T-helper 17 cell (primary cell): ENCODE results near the gene AUH. TPM values are rescaled to one million over a fixed set of nuclear protein-coding genes. Genes with fewer than 3 reads are reported as not detected.

Experiments used
- ATAC-seq: fragments of 150-1000 bp; cut with Tn5 transposase; 2 replicates; pipeline ENCODE4 v1.10.0; 2021; ENCODE audit warnings: mild to moderate bottlenecking, moderate library complexity
- DNase-seq, 3 donors: peaks; one replicate each; pipeline versions ENCODE4 v3.0.0 to v3.0.0-alpha.2; 2020 to 2021
- H3K9me3 ChIP-seq: one replicate; pipeline ENCODE4 v1.7.0; 2013; ENCODE audit warnings: low read length, mild to moderate bottlenecking; ENCODE audit not compliant: control insufficient read depth, poor library complexity, severe bottlenecking
- H3K27ac Mint-ChIP-seq: one replicate; pipeline ENCODE4 v1.8.0; 2022; ENCODE audit warnings: mild to moderate bottlenecking, moderate library complexity, mixed read lengths
- H3K27me3 Mint-ChIP-seq: one replicate; pipeline ENCODE4 v1.8.0; 2022; ENCODE audit warnings: mixed read lengths
- H3K36me3 Mint-ChIP-seq: one replicate; pipeline ENCODE4 v1.8.0; 2022; ENCODE audit warnings: low read depth, mixed read lengths
- H3K4me1 Mint-ChIP-seq: one replicate; pipeline ENCODE4 v1.8.0; 2022; ENCODE audit warnings: mild to moderate bottlenecking, mixed read lengths
- H3K4me3 Mint-ChIP-seq: one replicate; pipeline ENCODE4 v1.8.0; 2022; ENCODE audit warnings: mild to moderate bottlenecking, moderate library complexity, mixed read lengths
- total RNA-seq, 4 donors: library from RNA in 2 of 4; stranded (reverse) in 2 of 4; gene quantifications; one replicate each; pipeline ENCODE4 v1.2.3 and lab custom pipeline; 2022 to 2026

Gene AUH
- total RNA-seq, 2 donors from 2014 or later, result 15.2 to 17.2 TPM

DNA sequence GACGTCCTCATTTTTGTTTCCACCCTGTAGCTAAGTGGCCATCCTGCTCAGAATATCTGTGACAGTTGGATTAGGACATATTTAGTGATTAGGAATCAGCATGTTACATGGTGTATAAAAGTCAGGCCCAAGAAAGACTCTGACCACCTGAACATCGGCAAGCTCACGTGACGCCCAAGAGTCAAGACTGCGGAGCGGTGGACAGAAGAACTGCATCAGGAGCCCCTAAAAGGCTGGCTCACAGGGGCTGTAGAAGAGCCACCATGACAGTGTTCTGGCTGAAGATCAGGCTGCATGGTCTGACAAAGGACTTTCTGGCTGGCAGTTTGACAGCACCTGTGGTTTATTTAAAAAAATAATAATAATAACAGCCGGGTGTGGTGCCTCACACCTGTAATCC lies 185.3 kb downstream of the AUH start:
- H3K4me1 Mint-ChIP-seq, result peaks cover 15% of the 10 kb centered on the region

DNA sequence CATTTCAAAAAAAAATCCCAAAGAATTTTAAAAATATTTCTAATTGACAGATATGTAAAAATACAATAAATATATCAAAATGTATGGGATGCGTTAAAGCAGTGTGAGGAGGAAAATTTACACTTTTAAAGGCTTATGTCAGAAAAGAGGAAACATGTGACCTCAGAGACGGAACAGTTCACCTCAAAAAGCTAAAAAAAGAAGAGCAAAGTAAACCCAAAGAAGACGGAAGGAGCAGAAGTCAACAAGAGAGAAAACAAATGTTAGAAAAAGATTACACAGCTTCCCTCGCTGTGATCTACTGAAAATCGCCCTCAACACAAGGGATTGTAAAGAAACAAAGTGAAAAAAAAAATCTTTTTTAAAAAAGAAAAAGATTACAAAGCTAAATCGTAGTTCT lies 186.9 kb downstream of the AUH start:
- Mint-ChIP-seq H3K4me1 (peaks cover 15% of the 10 kb centered on the region), H3K4me3 (no peak overlapping the region), H3K27ac (no peak overlapping the region), H3K36me3 (no peaks in the 10 kb centered on the region), H3K27me3 (no peaks in the 10 kb centered on the region)
- DNase-seq (no peak), ATAC-seq (peak; percentile 50)
- H3K9me3 ChIP-seq, result no peaks in the 10 kb centered on the region

More for the DNA sequence above, 185.3 kb downstream of the AUH start:
- no peak overlapping the region for H3K4me3 Mint-ChIP-seq
- no peaks in the 10 kb centered on the region for H3K36me3 Mint-ChIP-seq
- no peaks in the 10 kb centered on the region for H3K27me3 Mint-ChIP-seq
- no peak overlapping the region for H3K27ac Mint-ChIP-seq
- no peaks in the 10 kb centered on the region for H3K9me3 ChIP-seq
- ATAC-seq, result no peak
- DNase-seq, result no peak

DNA sequence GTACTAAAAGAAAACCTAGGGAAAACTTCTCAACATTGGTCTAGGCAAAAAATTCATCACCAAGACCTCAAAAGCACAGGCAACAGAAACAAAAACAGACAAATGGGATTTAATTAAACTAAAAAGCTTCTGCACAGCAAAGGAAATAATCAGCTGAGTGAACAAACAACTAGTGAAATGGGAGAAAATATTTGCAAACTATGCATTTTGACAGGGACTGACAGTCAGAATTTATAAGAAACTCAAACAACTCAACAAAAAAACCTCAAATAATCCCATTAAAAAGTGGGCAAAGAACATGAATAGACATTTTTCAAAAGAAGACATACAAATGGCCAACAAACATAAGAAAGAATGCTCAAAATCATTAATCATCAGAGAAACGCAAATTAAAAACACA lies 189.4 kb downstream of the AUH start:
- no peak overlapping the region for H3K4me3 Mint-ChIP-seq
- H3K4me1 Mint-ChIP-seq, result peaks cover 9% of the 10 kb centered on the region
- H3K27ac Mint-ChIP-seq, result no peak overlapping the region
- no peaks in the 10 kb centered on the region for H3K36me3 Mint-ChIP-seq
- no peak for DNase-seq
- no peaks in the 10 kb centered on the region for H3K9me3 ChIP-seq
- no peak for ATAC-seq
- H3K27me3 Mint-ChIP-seq, result no peaks in the 10 kb centered on the region

DNA sequence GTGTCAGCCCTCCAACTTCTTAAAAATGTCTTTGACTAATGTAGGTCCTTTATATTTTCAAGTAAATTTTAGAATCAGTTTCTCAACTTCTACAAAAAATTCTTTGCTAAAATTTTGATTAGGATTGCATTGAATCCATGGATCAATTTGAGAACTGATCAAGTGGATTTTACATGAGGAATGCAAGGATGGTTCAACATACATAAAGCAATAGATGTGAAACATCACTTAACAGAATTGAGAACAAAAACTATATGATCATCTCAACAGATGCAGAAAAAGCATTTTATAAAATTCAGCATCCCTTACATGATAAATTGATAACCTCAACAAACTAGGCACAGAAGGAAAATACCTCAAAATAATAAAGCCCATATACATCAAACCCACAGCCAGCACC lies 190.8 kb downstream of the AUH start:
- Mint-ChIP-seq H3K27me3 (no peaks in the 10 kb centered on the region), H3K4me1 (peaks cover 9% of the 10 kb centered on the region), H3K27ac (no peak overlapping the region), H3K36me3 (no peaks in the 10 kb centered on the region), H3K4me3 (no peak overlapping the region)
- DNase-seq (no peak), ATAC-seq (no peak)
- no peaks in the 10 kb centered on the region for H3K9me3 ChIP-seq

DNA sequence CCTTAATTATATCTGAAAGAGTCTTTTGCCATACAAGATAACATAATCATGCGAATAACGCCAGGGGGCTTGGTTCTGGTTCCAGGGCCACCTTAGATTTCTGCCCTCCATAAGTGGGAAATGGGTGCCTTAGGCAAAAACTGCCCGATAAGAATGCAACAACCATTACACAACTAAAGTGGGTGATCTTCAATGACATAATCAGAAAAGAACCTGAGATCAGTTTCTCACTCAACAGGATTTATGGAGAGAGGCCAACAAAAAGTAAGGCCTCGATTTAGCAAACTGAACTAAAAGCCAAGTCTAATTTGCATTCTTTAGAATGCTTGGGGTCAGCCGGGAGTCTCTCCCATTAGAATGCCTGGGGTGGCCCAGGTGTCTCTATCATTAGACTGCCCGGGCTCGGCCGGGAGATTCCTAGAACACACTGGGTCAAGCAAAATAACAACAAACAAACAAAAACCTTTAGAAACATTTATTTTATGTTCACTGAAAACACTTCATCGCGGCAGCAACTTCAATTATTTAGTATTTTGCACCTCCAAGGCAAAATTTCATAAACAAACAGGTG lies 194.8 kb downstream of the AUH start:
- H3K4me1 Mint-ChIP-seq, result peaks cover 26% of the 10 kb centered on the region
- ATAC-seq, result no peak
- H3K4me3 Mint-ChIP-seq, result no peak overlapping the region
- H3K36me3 Mint-ChIP-seq, result no peaks in the 10 kb centered on the region
- no peak for DNase-seq
- H3K9me3 ChIP-seq, result no peaks in the 10 kb centered on the region
- H3K27ac Mint-ChIP-seq, result no peak overlapping the region
- no peaks in the 10 kb centered on the region for H3K27me3 Mint-ChIP-seq

DNA sequence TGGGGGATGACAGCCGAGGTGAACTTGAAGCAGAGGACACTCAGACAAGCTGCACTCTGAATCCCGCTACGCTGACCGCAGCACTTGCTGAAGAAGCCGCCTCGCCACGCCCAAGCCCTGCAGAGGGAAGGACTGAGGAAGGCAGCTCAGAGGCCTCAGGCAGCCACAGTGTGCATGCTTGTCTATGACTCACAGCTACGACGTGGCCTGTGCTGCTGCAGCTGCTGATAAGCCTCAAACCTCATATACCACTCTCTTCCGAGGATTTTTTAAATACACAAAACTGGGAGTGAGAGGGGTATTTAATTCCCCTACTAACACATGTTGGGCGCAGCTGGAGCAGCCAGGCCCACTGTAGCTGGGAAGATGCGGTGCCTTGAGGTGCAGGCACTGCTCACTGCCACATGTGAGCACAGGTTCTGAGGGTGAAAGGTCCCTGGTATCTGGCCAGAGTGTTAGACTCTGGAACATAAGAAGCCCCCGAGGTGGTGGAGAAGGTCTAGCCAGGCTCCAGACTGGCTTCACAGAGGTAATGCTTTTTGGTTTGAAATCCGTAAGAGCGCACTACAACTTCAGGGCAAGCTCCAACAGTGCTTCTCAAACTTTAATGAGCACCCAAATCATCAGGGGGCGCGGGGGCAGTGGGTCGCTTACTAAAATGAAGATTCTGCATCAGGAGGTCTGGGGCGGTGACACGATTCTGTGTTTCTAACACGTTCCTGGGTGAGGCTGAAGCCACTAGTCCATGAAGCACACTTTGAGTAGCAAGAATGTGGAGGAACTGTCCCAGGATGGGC lies 196.8 kb downstream of the AUH start:
- ATAC-seq, result peak; percentile 83
- H3K27ac Mint-ChIP-seq, result no peak overlapping the region
- H3K4me3 Mint-ChIP-seq, result no peak overlapping the region
- no peaks in the 10 kb centered on the region for H3K36me3 Mint-ChIP-seq
- H3K9me3 ChIP-seq, result no peaks in the 10 kb centered on the region
- peaks cover 29% of the 10 kb centered on the region for H3K4me1 Mint-ChIP-seq
- H3K27me3 Mint-ChIP-seq, result no peaks in the 10 kb centered on the region
- no peak for DNase-seq

Other genes starting within 250 kb of the AUH start
- 10 to 100 TPM; 20.1 to 22.1 TPM for gene NFIL3, start 61.9 kb upstream of the AUH start, total RNA-seq